ENCODE results near the gene TM2D3. TPM values are rescaled to one million over a fixed set of nuclear protein-coding genes. Genes with fewer than 3 reads are reported as not detected.
"Not testable (repeated sequence)": the region's sequence is repeated elsewhere in the genome, so short reads cannot be mapped to it uniquely, and the experiment has no call there.

TM2D3 gene
- total RNA-seq, 1 experiment from 2014 or later = 26.2 TPM

DNA sequence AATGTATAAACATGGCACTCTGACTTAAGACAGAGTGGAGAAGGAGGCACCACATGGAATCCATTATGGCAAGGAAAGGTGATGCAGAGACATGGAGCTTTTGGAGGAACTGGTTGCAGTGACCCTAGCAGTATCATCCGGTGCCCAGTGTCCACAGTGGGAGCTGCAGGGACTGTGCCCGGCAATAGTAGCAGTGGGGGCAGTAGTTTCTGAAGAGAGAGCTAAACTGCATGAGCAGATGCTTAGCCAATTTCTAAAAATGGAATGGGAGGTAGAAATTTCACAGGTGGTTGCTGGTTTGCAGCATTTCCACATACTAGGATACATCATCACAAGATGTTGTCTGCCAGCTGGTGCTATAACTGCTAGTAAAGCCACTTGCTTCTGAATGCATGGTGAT, 7.8 kb upstream of the TM2D3 start:
- BruUV-seq (replicated peaks) = no TSS peak
- no peak overlapping the region for H3K27ac Mint-ChIP-seq (ENCODE audit: low read depth, unreplicated experiment)
- intact Hi-C loops (cut with micrococcal nuclease) = loop anchor here (5.0 kb wide), 1 partner anchor 112 kb away; no protein-coding TSS in a partner anchor
- peaks cover 22% of the 10 kb centered on the region for H3K36me3 Mint-ChIP-seq (ENCODE audit: insufficient read depth, unreplicated experiment)
- POLR2A ChIA-PET = no interaction called here
- CTCF ChIA-PET = interaction anchor here (0.5 to 1.1 kb wide), 3 partner anchors 17 to 652 kb away, joined by 3 to 5 read pairs (median 3); no protein-coding TSS in a partner anchor
- H3K4me1 Mint-ChIP-seq (ENCODE audit: insufficient read depth, unreplicated experiment) = no peaks in the 10 kb centered on the region
- no peak for DNase-seq (ENCODE audit: unreplicated experiment)
- no peak overlapping the region for H3K4me3 Mint-ChIP-seq (ENCODE audit: unreplicated experiment)
- H3K9me3 Mint-ChIP-seq (ENCODE audit: unreplicated experiment) = no peaks in the 10 kb centered on the region
- TF ChIP-seq, protein P1, sequence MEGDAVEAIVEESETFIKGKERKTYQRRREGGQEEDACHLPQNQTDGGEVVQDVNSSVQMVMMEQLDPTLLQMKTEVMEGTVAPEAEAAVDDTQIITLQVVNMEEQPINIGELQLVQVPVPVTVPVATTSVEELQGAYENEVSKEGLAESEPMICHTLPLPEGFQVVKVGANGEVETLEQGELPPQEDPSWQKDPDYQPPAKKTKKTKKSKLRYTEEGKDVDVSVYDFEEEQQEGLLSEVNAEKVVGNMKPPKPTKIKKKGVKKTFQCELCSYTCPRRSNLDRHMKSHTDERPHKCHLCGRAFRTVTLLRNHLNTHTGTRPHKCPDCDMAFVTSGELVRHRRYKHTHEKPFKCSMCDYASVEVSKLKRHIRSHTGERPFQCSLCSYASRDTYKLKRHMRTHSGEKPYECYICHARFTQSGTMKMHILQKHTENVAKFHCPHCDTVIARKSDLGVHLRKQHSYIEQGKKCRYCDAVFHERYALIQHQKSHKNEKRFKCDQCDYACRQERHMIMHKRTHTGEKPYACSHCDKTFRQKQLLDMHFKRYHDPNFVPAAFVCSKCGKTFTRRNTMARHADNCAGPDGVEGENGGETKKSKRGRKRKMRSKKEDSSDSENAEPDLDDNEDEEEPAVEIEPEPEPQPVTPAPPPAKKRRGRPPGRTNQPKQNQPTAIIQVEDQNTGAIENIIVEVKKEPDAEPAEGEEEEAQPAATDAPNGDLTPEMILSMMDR (IDR thresholded peaks at IDR 0.05; ENCODE audit: unreplicated experiment) = no peak
- H3K27me3 Mint-ChIP-seq (ENCODE audit: insufficient read depth, unreplicated experiment) = no peaks in the 10 kb centered on the region

DNA sequence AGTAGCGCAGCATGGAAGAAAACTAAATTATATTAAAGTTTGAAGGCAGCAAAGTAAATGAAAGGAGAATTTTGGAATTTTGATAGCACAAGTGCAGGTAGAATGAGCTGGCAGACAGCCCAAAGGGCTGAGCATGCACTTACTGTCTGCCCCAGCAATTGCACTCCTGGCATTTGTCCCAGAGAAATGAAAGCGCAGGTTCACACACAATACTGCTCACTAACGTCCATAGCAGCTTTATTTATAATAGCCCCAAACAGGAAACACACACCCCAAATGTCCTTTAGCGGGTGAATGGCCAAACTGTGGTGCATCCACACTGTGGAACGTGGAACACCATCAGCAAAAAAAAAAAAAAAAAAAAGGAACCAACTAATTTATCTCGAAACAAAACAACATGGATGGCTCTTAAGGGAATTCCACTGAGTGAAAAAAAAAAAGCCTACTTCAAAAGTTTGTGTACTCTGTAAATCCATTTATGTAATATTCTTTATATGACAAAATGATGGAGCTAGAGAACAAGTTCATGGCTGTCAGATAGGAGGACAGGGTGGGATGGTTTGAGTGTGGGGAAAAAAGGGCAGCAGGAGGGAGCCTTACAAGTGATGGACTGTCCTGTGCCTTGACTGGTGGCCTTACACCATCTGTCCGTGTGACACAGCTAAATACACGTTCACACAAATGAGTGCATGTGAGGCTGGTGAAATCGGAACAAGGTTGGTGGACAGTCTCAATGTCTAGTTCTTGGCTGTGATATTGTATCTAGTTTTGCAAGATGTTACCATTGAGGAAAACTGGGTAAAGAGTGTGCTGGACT, 6.0 kb upstream of the TM2D3 start:
- H3K4me1 Mint-ChIP-seq (ENCODE audit: insufficient read depth, unreplicated experiment) = no peaks in the 10 kb centered on the region
- POLR2A ChIA-PET = interaction anchor here (1.0 kb wide), 1 partner anchor 534 kb away, joined by 3 read pairs; no protein-coding TSS in a partner anchor
- H3K9me3 Mint-ChIP-seq (ENCODE audit: unreplicated experiment) = no peaks in the 10 kb centered on the region
- H3K36me3 Mint-ChIP-seq (ENCODE audit: insufficient read depth, unreplicated experiment) = peaks cover 10% of the 10 kb centered on the region
- TF ChIP-seq, protein P1 (IDR thresholded peaks at IDR 0.05; ENCODE audit: unreplicated experiment) = no peak
- peak; percentile 72 for DNase-seq (ENCODE audit: unreplicated experiment)
- H3K4me3 Mint-ChIP-seq (ENCODE audit: unreplicated experiment) = no peak overlapping the region
- no peak overlapping the region for H3K27ac Mint-ChIP-seq (ENCODE audit: low read depth, unreplicated experiment)
- no peaks in the 10 kb centered on the region for H3K27me3 Mint-ChIP-seq (ENCODE audit: insufficient read depth, unreplicated experiment)
- CTCF ChIA-PET = interaction anchor here (0.6 to 1.4 kb wide), 5 partner anchors 35 to 362 kb away, joined by 3 to 6 read pairs (median 4); no protein-coding TSS in a partner anchor
- no TSS peak for BruUV-seq (replicated peaks)
- intact Hi-C loops (cut with micrococcal nuclease) = no loop called here

DNA sequence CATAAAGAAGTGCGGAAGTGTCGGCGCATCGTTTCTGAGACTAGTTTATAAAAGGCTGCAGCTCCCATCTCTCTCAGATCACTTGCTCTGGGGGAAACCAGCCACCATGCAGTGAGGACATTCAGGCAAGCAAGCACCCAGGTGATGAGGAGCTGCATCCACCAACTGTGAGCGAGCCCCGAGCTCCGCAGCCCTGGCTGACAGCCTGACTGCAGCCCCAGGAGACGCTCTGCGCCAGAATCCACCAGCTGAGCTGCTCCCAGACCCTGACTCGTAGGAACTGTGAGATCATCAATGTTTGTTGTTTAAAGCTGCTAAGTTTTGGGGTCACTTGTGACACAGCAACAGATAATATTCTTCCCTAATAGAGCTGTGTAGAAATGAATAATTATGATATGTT, 5.0 kb upstream of the TM2D3 start:
- H3K4me3 Mint-ChIP-seq (ENCODE audit: unreplicated experiment) = no peak overlapping the region
- intact Hi-C loops (cut with micrococcal nuclease) = no loop called here
- CTCF ChIA-PET = interaction anchor here (0.9 to 1.4 kb wide), 2 partner anchors 15 to 36 kb away, joined by 3 read pairs; no protein-coding TSS in a partner anchor

DNA sequence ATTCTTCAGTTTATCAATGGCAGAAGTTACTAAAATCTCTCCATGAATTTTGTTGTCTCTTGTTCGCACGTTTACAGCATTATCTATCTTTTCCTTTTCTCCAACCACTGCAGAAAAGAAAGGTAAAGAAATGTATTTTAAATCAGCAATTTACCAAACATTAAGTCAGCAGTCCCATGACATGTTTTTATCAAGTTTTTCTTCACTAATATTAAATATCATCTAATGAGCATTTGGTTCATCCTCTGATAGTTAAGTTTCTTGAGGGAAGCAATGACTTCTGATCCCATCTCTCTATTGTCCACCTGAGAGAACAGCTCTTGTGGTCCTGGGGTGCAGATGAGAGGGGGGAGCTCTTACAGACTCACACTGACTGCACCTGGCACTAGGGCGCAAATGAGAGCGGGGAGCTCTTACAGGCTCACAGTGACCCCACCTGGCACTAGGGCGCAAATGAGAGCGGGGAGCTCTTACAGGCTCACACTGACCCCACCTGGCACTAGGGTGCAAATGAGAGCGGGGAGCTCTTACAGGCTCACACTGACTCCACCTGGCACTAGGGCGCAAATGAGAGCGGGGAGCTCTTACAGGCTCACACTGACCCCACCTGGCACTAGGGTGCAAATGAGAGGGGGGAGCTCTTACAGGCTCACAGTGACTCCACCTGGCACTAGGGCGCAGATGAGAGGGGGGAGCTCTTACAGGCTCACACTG, 2.6 kb upstream of the TM2D3 start:
- POLR2A ChIA-PET; H3K27me3 Mint-ChIP-seq (ENCODE audit: insufficient read depth, unreplicated experiment); H3K27ac Mint-ChIP-seq (ENCODE audit: low read depth, unreplicated experiment); H3K4me3 Mint-ChIP-seq (ENCODE audit: unreplicated experiment); H3K4me1 Mint-ChIP-seq (ENCODE audit: insufficient read depth, unreplicated experiment); BruUV-seq (replicated peaks); H3K9me3 Mint-ChIP-seq (ENCODE audit: unreplicated experiment); intact Hi-C loops (cut with micrococcal nuclease); DNase-seq (ENCODE audit: unreplicated experiment): not testable (repeated sequence)
- CTCF ChIA-PET = interaction anchor here (0.7 to 1.5 kb wide), 2 partner anchors 95 to 367 kb away, joined by 5 to 6 read pairs; no protein-coding TSS in a partner anchor
- H3K36me3 Mint-ChIP-seq (ENCODE audit: insufficient read depth, unreplicated experiment) = peaks cover 11% of the 10 kb centered on the region

More for the DNA sequence above, 5.0 kb upstream of the TM2D3 start:
- no peak for DNase-seq (ENCODE audit: unreplicated experiment)
- Mint-ChIP-seq H3K36me3 (ENCODE audit: insufficient read depth, unreplicated experiment) (peaks cover 10% of the 10 kb centered on the region), H3K27me3 (ENCODE audit: insufficient read depth, unreplicated experiment) (no peaks in the 10 kb centered on the region), H3K4me1 (ENCODE audit: insufficient read depth, unreplicated experiment) (no peaks in the 10 kb centered on the region), H3K9me3 (ENCODE audit: unreplicated experiment) (no peaks in the 10 kb centered on the region), H3K27ac (ENCODE audit: low read depth, unreplicated experiment) (no peak overlapping the region)
- TF ChIP-seq, protein P1 (IDR thresholded peaks at IDR 0.05; ENCODE audit: unreplicated experiment) = no peak
- no TSS peak for BruUV-seq (replicated peaks)
- POLR2A ChIA-PET = no interaction called here

Measured in MCF 10A (cell line).